K562 (cell line): Measurements from ENCODE around the gene ARPC1A. TPM values are rescaled to one million over a fixed set of nuclear protein-coding genes. Genes with fewer than 3 reads are reported as not detected.

ENCODE experiments used
- CHD7 ChIP-seq: fragments of 200-600 bp; sonication (generic); IDR thresholded peaks from one replicate; pipeline ENCODE4 v1.6.1; 2012; ENCODE audit warnings: mild to moderate bottlenecking, low read depth, low read length, inconsistent platforms
- FUS ChIP-seq: fragments of 200-400 bp; formaldehyde crosslinking; optimal IDR thresholded peaks from 2 replicates; pipeline ENCODE3; 2017; ENCODE audit warnings: low read depth, low read length
- HNRNPUL1 ChIP-seq: fragments of 200-400 bp; formaldehyde crosslinking; IDR thresholded peaks from 2 replicates; pipeline ENCODE4 v1.6.1; 2017; ENCODE audit warnings: low read length
- NR2C1 ChIP-seq, 2 experiments: fragments of 450-650 bp; IDR thresholded peaks; 2 replicates each; pipeline ENCODE4 v1.6.1; 2017; ENCODE audit warnings: mild to moderate bottlenecking in 2 of 2, antibody characterized with exemption in 1 of 2, inconsistent platforms in 1 of 2, missing compliant biosample characterization in 1 of 2, missing genetic modification characterization in 1 of 2
- POLR2AphosphoS5 ChIP-seq: IDR thresholded peaks from 2 replicates; pipeline ENCODE4 v1.6.1; 2011; ENCODE audit warnings: mild to moderate bottlenecking, low read depth, low read length, moderate library complexity; ENCODE audit not compliant: control insufficient read depth, insufficient read depth
- ZBTB2 ChIP-seq: fragments of 450-650 bp; IDR thresholded peaks from 2 replicates; pipeline ENCODE4 v1.6.1; 2016; ENCODE audit warnings: antibody characterized with exemption
- ZNF695 ChIP-seq: fragments of 450-650 bp; formaldehyde crosslinking; IDR thresholded peaks from 2 replicates; pipeline ENCODE4 v1.4.0; 2020; ENCODE audit warnings: mild to moderate bottlenecking, moderate library complexity
- polyA plus RNA-seq, 8 experiments: library from polyadenylated mRNA; depleted of rRNA in 4 of 8; stranded (reverse) in 5 of 8; unstranded in 3 of 8; fragments of >200 nt; fragmentation: Nextera tagmentation in 2 of 8; fragmentation: Illumina TruSeq in 1 of 8; extraction: Ambion mirVana in 2 of 8; extraction: Trizol in 1 of 8; gene quantifications; 2 replicates each; pipeline versions ENCODE4 v1.2.1 to v1.2.3, GENCODE V29; 2011 to 2014; ENCODE audit warnings: inconsistent platforms in 1 of 8, missing spikeins in 1 of 8
- total RNA-seq, 7 experiments: library from RNA; depleted of rRNA in 6 of 7; stranded (reverse); fragments of >200 nt in 6 of 7; fragmentation: Illumina TruSeq in 2 of 7; extraction: Trizol in 2 of 7; gene quantifications; 2 replicates each; pipeline versions ENCODE4 v1.2.1 to v1.2.3, GENCODE V29; 2011 to 2021; ENCODE audit warnings: low replicate concordance in 1 of 7
- TF ChIP-seq, protein P1 (sequence below): fragments of 250-450 bp; sonication (Bioruptor Pico); IDR thresholded peaks from 2 replicates; pipeline ENCODE4 v1.5.0; 2021
- TF ChIP-seq, protein P2 (sequence below): fragments of 250-450 bp; sonication (Bioruptor Pico); IDR thresholded peaks from 2 replicates; pipeline ENCODE4 v1.8.0; 2021; ENCODE audit warnings: moderate library complexity, mild to moderate bottlenecking, inconsistent platforms

The ARPC1A gene
- total and polyA plus RNA-seq, 9 of the 15 experiments (the other 6 are each of a cell fraction or from before 2014, with no cell fraction given) = 39.5 to 151 (median 86.1) TPM

DNA sequence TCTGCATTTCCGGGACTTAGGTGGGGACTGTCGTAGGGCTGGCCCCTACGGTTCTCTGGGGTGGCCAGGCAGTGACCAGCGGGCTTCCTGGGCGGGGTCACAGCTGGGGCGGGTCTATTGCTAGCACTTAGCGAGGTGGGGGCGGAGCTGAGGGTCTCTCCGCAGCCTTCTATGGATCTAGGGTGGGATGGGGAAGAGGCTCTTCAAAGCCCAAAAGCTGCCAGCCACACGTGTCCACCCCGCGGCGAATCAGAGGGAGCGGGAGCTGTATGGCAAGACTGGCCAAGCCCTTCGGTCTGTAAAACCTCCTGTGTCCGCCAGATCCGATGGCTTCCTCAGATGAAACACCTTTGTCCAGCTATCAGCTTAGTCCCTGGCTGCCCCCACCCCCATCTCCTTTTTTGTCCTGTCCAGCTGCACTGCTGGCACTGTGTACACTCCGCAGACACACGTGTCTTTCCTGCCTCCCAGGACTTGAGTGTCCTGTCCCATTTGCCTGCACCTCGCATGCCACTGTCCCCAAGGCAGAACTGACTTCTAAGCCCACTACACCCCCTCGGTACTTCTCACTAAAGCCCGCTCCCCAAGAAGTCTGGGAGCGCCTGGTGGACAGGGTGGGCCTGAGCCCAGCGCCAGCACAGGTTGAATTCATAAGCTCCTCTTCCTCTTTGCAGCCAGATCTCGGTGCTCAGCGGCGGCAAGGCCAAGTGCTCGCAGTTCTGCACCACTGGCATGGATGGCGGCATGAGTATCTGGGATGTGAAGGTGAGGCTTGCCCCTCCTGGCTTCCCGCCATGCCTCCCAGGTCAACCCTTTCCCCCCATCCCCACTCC, 67.9 kb downstream of the ARPC1A start (continued):
- TF ChIP-seq FUS = no peak
- TF ChIP-seq, protein P1, sequence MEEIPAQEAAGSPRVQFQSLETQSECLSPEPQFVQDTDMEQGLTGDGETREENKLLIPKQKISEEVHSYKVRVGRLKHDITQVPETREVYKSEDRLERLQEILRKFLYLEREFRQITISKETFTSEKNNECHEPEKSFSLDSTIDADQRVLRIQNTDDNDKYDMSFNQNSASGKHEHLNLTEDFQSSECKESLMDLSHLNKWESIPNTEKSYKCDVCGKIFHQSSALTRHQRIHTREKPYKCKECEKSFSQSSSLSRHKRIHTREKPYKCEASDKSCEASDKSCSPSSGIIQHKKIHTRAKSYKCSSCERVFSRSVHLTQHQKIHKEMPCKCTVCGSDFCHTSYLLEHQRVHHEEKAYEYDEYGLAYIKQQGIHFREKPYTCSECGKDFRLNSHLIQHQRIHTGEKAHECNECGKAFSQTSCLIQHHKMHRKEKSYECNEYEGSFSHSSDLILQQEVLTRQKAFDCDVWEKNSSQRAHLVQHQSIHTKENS (CRISPR knock-in tag) = no peak
- TF ChIP-seq ZNF695 = no peak
- TF ChIP-seq NR2C1 (IDR thresholded peaks at IDR 0.05) = no peak
- TF ChIP-seq NR2C1 (tag; IDR thresholded peaks at IDR 0.05) = no peak
- TF ChIP-seq ZBTB2 = no peak
- 0 out of 2 replicates have a peak, but pooled peaks have one; percentile 27 for TF ChIP-seq HNRNPUL1
- peak; percentile 4; the same call in 1 of the 2 replicates for TF ChIP-seq POLR2AphosphoS5
- no peak for TF ChIP-seq CHD7
- TF ChIP-seq, protein P2, sequence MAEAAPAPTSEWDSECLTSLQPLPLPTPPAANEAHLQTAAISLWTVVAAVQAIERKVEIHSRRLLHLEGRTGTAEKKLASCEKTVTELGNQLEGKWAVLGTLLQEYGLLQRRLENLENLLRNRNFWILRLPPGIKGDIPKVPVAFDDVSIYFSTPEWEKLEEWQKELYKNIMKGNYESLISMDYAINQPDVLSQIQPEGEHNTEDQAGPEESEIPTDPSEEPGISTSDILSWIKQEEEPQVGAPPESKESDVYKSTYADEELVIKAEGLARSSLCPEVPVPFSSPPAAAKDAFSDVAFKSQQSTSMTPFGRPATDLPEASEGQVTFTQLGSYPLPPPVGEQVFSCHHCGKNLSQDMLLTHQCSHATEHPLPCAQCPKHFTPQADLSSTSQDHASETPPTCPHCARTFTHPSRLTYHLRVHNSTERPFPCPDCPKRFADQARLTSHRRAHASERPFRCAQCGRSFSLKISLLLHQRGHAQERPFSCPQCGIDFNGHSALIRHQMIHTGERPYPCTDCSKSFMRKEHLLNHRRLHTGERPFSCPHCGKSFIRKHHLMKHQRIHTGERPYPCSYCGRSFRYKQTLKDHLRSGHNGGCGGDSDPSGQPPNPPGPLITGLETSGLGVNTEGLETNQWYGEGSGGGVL (CRISPR knock-in tag) = no peak
